ENCODE results near the gene MEF2A.

GRCh38 chr15:99728916-99729315 is 163.1 kb downstream of the MEF2A start:
- TF ChIP-seq CTCF (conservative IDR thresholded peaks at IDR 0.05 in 1 of 2, IDR thresholded peaks at IDR 0.05 in 1 of 2; ENCODE audit: extremely low read depth in 1 of 2, insufficient read depth in 1 of 2, low read depth in 1 of 2, low read length in 2 of 2), result no peak
- no peak for TF ChIP-seq EZH2 (IDR thresholded peaks at IDR 0.05; ENCODE audit: borderline replicate concordance, low read length)

Data from mammary epithelial cell (primary cell).